HL-60 (cell line): ENCODE measurements around the gene SPIN1.

Experiments
- GABPA ChIP-seq: IDR thresholded peaks from 2 replicates; pipeline ENCODE4 v1.6.1; 2012; ENCODE audit warnings: low read depth
- POLR2AphosphoS5 ChIP-seq: IDR thresholded peaks from 2 replicates; pipeline ENCODE4 v1.6.1; 2012; ENCODE audit warnings: low read depth
- SPI1 ChIP-seq: IDR thresholded peaks from 2 replicates; pipeline ENCODE4 v1.6.1; 2012; ENCODE audit warnings: low read depth, mild to moderate bottlenecking, borderline replicate concordance
- TF ChIP-seq, protein P1 (sequence below): IDR thresholded peaks from one replicate; pipeline ENCODE4 v1.5.1; 2011; ENCODE audit warnings: low read length, control low read depth, inconsistent platforms; ENCODE audit not compliant: insufficient read depth
- TF ChIP-seq, protein P2 (sequence below): IDR thresholded peaks from 2 replicates; pipeline ENCODE4 v1.6.1; 2012; ENCODE audit warnings: low read depth; ENCODE audit not compliant: insufficient replicate concordance

DNA sequence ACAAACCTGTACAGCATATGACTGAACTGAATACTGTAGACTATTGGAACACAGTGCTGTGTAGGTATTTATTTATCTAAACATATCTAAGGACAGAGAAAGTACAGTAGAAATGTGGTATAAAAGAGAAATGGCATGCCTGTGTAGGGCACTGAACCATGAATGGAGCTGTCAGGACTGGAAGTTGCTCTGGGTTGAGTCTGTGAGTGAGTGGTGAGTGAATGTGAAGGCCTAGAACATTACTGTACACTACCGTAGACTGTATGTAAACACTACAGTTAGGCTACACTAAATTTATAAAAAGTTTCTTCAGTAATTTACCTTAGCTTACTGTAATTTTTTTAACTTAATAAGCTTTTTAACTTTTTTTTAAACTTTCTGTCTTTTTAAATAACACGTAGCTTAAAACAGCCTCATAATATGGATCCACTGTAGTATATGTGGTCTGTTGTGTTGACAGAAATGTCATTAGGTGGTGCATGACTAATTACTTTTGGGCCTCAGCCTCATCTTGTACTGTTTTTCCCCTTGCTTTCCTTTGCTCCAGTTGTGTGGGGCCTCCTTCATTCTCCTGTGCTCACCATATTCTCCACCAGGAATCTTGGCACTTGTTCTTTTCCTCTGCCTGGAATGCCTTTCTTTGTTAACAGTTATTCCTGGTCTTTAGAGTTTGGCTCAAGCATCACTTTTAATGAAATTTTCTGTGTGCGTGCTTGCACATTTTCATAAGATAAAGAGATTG lies 8.8 kb downstream of the SPIN1 start:
- TF ChIP-seq, protein P1, sequence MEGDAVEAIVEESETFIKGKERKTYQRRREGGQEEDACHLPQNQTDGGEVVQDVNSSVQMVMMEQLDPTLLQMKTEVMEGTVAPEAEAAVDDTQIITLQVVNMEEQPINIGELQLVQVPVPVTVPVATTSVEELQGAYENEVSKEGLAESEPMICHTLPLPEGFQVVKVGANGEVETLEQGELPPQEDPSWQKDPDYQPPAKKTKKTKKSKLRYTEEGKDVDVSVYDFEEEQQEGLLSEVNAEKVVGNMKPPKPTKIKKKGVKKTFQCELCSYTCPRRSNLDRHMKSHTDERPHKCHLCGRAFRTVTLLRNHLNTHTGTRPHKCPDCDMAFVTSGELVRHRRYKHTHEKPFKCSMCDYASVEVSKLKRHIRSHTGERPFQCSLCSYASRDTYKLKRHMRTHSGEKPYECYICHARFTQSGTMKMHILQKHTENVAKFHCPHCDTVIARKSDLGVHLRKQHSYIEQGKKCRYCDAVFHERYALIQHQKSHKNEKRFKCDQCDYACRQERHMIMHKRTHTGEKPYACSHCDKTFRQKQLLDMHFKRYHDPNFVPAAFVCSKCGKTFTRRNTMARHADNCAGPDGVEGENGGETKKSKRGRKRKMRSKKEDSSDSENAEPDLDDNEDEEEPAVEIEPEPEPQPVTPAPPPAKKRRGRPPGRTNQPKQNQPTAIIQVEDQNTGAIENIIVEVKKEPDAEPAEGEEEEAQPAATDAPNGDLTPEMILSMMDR = no peak
- TF ChIP-seq, protein P2, sequence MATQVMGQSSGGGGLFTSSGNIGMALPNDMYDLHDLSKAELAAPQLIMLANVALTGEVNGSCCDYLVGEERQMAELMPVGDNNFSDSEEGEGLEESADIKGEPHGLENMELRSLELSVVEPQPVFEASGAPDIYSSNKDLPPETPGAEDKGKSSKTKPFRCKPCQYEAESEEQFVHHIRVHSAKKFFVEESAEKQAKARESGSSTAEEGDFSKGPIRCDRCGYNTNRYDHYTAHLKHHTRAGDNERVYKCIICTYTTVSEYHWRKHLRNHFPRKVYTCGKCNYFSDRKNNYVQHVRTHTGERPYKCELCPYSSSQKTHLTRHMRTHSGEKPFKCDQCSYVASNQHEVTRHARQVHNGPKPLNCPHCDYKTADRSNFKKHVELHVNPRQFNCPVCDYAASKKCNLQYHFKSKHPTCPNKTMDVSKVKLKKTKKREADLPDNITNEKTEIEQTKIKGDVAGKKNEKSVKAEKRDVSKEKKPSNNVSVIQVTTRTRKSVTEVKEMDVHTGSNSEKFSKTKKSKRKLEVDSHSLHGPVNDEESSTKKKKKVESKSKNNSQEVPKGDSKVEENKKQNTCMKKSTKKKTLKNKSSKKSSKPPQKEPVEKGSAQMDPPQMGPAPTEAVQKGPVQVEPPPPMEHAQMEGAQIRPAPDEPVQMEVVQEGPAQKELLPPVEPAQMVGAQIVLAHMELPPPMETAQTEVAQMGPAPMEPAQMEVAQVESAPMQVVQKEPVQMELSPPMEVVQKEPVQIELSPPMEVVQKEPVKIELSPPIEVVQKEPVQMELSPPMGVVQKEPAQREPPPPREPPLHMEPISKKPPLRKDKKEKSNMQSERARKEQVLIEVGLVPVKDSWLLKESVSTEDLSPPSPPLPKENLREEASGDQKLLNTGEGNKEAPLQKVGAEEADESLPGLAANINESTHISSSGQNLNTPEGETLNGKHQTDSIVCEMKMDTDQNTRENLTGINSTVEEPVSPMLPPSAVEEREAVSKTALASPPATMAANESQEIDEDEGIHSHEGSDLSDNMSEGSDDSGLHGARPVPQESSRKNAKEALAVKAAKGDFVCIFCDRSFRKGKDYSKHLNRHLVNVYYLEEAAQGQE = no peak
- no peak for TF ChIP-seq POLR2AphosphoS5
- TF ChIP-seq SPI1 = no peak
- TF ChIP-seq GABPA = no peak
